Measurements from ENCODE around the gene ANXA10.
"Not testable (repeated sequence)": the region's sequence is repeated elsewhere in the genome, so short reads cannot be mapped to it uniquely, and the experiment has no call there.

Gene ANXA10

GRCh38 chr4:168212656-168213055, 120.3 kb downstream of the ANXA10 start:
- Histone ChIP-seq H3K36me3 (ENCODE audit: low read depth) (no peaks in the 10 kb centered on the region), H3K27me3 (ENCODE audit: insufficient read depth, poor library complexity, severe bottlenecking) (no peaks in the 10 kb centered on the region), H3K4me1 (ENCODE audit: insufficient read depth, poor library complexity, severe bottlenecking) (no peaks in the 10 kb centered on the region), H3K9me3 (ENCODE audit: severe bottlenecking) (no peaks in the 10 kb centered on the region), H3K27ac (ENCODE audit: poor library complexity, severe bottlenecking) (no peak overlapping the region), H3K4me3 (ENCODE audit: severe bottlenecking) (no peak overlapping the region)
- ATAC-seq (ENCODE audit: low read depth) = no peak
- no peak for DNase-seq (ENCODE audit: low spot score)
- TF ChIP-seq, protein P1, sequence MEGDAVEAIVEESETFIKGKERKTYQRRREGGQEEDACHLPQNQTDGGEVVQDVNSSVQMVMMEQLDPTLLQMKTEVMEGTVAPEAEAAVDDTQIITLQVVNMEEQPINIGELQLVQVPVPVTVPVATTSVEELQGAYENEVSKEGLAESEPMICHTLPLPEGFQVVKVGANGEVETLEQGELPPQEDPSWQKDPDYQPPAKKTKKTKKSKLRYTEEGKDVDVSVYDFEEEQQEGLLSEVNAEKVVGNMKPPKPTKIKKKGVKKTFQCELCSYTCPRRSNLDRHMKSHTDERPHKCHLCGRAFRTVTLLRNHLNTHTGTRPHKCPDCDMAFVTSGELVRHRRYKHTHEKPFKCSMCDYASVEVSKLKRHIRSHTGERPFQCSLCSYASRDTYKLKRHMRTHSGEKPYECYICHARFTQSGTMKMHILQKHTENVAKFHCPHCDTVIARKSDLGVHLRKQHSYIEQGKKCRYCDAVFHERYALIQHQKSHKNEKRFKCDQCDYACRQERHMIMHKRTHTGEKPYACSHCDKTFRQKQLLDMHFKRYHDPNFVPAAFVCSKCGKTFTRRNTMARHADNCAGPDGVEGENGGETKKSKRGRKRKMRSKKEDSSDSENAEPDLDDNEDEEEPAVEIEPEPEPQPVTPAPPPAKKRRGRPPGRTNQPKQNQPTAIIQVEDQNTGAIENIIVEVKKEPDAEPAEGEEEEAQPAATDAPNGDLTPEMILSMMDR (IDR thresholded peaks at IDR 0.05; ENCODE audit: poor library complexity, severe bottlenecking) = no peak

DNA sequence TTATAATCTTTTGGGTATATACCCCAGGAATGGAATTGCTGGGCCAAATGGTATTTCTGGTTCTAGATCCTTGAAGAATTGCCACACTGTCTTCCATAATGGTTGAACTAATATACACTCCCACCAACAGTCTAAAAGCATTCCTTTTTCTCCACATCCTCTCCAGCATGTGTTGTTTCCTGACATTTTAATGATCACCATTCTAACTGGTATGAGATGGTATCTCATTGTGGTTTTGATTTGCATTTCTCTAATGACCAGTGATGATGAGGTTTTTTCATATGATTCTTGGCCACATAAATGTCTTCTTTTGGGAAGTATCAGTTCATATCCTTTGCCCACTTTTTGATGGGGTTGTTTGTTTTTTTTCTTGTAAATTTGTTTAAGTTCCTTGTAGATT, 121.2 kb downstream of the ANXA10 start:
- H3K36me3 ChIP-seq (ENCODE audit: low read depth); H3K27ac ChIP-seq (ENCODE audit: poor library complexity, severe bottlenecking); ATAC-seq (ENCODE audit: low read depth); H3K9me3 ChIP-seq (ENCODE audit: severe bottlenecking); H3K27me3 ChIP-seq (ENCODE audit: insufficient read depth, poor library complexity, severe bottlenecking); DNase-seq (ENCODE audit: low spot score); H3K4me1 ChIP-seq (ENCODE audit: insufficient read depth, poor library complexity, severe bottlenecking); H3K4me3 ChIP-seq (ENCODE audit: severe bottlenecking): not testable (repeated sequence)

GRCh38 chr4:168218645-168219044, 126.3 kb downstream of the ANXA10 start:
- TF ChIP-seq, protein P1 (IDR thresholded peaks at IDR 0.05; ENCODE audit: poor library complexity, severe bottlenecking) = no peak
- no peaks in the 10 kb centered on the region; the same call in 1 of the 2 replicates for H3K36me3 ChIP-seq (ENCODE audit: low read depth)
- no peaks in the 10 kb centered on the region for H3K9me3 ChIP-seq (ENCODE audit: severe bottlenecking)
- ATAC-seq (ENCODE audit: low read depth) = peak; percentile 87
- no peak overlapping the region for H3K4me3 ChIP-seq (ENCODE audit: severe bottlenecking)
- H3K4me1 ChIP-seq (ENCODE audit: insufficient read depth, poor library complexity, severe bottlenecking) = peaks cover 13% of the 10 kb centered on the region
- H3K27ac ChIP-seq (ENCODE audit: poor library complexity, severe bottlenecking) = peak overlapping the region; percentile 15
- no peaks in the 10 kb centered on the region for H3K27me3 ChIP-seq (ENCODE audit: insufficient read depth, poor library complexity, severe bottlenecking)
- DNase-seq (ENCODE audit: low spot score) = no peak

DNA sequence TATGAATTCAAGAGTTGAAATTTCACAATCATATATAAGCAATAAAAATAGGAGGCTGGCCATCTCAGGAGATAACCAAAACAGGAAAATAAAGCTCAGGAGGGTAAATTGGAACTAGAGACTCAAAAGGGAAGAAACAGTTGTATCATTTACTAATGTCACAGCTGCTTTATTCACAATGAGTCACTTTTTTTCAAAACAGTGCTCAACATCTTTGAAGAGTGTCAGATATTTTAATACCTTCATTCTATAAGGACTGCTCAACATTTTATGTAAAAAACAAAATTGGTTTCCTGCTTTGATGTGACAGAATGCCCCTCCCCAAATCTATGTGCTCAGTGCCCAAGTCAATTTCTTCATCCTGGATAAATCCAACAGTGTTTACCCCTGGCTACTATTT, 128.6 kb downstream of the ANXA10 start:
- no peak for DNase-seq (ENCODE audit: low spot score)

GRCh38 chr4:168221301-168221700, 129.0 kb downstream of the ANXA10 start:
- Histone ChIP-seq H3K9me3 (ENCODE audit: severe bottlenecking) (no peaks in the 10 kb centered on the region), H3K27me3 (ENCODE audit: insufficient read depth, poor library complexity, severe bottlenecking) (no peaks in the 10 kb centered on the region), H3K4me1 (ENCODE audit: insufficient read depth, poor library complexity, severe bottlenecking) (peaks cover 13% of the 10 kb centered on the region), H3K4me3 (ENCODE audit: severe bottlenecking) (no peak overlapping the region), H3K27ac (ENCODE audit: poor library complexity, severe bottlenecking) (no peak overlapping the region), H3K36me3 (ENCODE audit: low read depth) (no peaks in the 10 kb centered on the region; the same call in 1 of the 2 replicates)
- DNase-seq (ENCODE audit: low spot score) = no peak
- ATAC-seq (ENCODE audit: low read depth) = peak; percentile 41; the same call in 1 of the 3 replicates
- TF ChIP-seq, protein P1 (IDR thresholded peaks at IDR 0.05; ENCODE audit: poor library complexity, severe bottlenecking) = no peak

More for the DNA sequence above, 128.6 kb downstream of the ANXA10 start:
- Histone ChIP-seq H3K4me1 (ENCODE audit: insufficient read depth, poor library complexity, severe bottlenecking) (peaks cover 13% of the 10 kb centered on the region), H3K27ac (ENCODE audit: poor library complexity, severe bottlenecking) (no peak overlapping the region), H3K4me3 (ENCODE audit: severe bottlenecking) (no peak overlapping the region), H3K27me3 (ENCODE audit: insufficient read depth, poor library complexity, severe bottlenecking) (no peaks in the 10 kb centered on the region), H3K36me3 (ENCODE audit: low read depth) (no peaks in the 10 kb centered on the region; the same call in 1 of the 2 replicates), H3K9me3 (ENCODE audit: severe bottlenecking) (no peaks in the 10 kb centered on the region)
- TF ChIP-seq, protein P1 (IDR thresholded peaks at IDR 0.05; ENCODE audit: poor library complexity, severe bottlenecking) = no peak
- ATAC-seq (ENCODE audit: low read depth) = no peak; the same call in 2 of the 3 replicates
